GM12874 (cell line): ENCODE measurements around the gene KAT7.

Experiments used
- CTCF ChIP-seq: IDR thresholded peaks from 2 replicates; pipeline ENCODE4 v1.5.1; 2011; ENCODE audit warnings: low read depth, mild to moderate bottlenecking, control low read depth, low read length, moderate library complexity; ENCODE audit not compliant: insufficient read depth

KAT7 gene

GRCh38 chr17:49788478-49789242, at the start of gene KAT7:
Gene KAT7 (plus strand): TSS chr17:49788681. CDS start chr17:49788835, 154 bp downstream.
- TF ChIP-seq CTCF: no peak

DNA sequence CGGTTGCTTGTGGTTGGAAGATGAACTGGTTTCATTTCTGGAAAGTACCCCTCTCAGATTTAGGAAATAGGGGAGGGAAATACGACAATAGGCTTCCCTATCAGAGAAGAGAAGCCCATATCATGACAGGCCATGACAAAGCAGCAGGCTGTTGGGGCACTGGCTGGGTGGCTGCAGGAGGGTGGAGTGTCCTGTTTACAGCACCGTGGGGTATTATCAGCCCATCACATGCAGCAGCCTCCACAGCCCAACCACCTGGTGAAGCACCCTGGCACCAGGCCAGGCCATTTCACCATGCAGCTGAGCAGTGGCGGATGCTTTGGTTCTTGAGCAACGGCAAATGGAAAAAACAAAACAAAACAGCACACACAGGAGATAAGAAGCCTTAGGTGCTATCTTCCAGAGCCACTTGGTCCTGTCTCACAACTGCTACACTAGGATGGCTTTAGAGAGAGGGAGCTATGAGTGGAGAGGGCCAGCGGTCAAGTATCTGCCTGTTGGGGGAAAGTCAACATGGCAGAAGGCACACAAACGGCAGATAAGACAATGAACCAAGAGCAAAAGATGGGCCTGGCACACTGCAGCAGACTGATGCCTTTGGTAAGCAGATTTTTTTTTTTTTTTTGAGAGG, 48.7 kb upstream of the KAT7 start:
- TF ChIP-seq CTCF: no peak

- TF ChIP-seq CTCF: no peak
These were observed 47.3 kb upstream of the KAT7 start for GRCh38 chr17:49741009-49741691.

DNA sequence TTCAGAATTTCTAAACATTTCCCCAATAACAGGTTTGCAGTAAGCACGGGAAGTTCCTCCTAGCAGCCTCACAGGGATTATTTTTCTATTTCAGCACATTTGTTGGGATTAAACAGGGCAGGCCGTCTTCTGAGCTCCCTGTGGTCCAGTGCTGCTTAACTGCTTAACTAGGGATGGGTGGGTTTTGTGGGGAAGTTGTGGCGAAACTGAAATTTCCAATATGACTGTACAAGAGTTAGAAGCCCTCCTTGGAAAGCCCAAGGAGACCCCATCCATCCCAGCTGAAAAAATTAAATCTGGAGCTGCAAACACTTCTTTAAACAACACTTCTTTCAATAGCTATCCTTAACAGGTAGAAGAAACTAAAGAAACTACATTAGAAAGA, 46.8 kb upstream of the KAT7 start:
- no peak for TF ChIP-seq CTCF

- TF ChIP-seq CTCF: no peak
These were observed 46.3 kb upstream of the KAT7 start for GRCh38 chr17:49742166-49742638.

DNA sequence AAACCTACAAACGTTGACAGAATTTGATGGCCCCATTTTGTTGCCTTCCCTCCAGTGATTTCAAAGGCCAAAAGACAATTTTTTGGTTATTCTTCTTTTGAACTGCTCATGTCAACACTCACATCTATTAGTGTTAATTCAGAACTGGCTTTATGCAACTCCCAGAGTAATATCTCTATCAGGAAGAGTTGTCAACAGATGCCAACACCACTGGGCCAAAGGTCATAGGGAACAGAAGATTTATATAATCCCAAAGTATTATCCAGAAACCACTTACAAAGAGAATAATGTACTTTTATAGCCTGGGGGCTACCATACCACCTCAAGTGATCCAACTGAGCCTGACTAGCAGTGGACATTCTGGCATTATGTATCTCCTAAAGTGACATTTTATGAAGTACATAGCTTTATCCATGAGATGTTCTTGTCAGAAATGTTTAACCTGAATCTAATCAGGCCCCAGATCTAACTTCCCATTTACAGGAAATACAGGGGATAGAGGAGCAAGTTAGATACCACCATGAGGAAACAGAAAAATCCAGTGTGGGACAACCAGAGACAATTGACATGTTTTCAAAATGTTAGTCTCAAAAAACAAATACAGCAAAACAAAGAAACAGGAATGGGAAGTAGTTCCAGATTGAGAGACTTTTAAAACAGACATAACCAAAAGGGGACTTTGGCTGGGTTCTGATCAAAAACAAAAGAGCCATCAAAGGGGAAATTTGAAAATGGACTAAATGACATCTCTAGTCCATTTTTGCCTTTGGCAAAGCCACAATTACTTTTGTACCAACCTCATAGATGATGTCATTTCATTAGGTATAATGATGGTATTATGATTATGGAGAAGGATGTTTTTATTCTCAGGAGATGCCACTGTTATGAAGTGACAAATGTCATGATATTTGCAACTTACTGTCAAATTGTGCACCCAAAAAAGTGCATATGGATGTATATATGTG, 43.0 kb upstream of the KAT7 start:
- TF ChIP-seq CTCF: no peak
